Thymus (tissue), 2 donors: Measurements from ENCODE around the gene VPS13C. TPM values are rescaled to one million over a fixed set of nuclear protein-coding genes. Genes with fewer than 3 reads are reported as not detected.

Source experiments
- polyA plus RNA-seq: library from polyadenylated mRNA; stranded (reverse); fragments of 200-250 nt; gene quantifications from one replicate; pipeline ENCODE4 v1.2.3, GENCODE V29; 2013
- total RNA-seq: library from RNA; stranded (reverse); fragments of 120-200 nt; gene quantifications from one replicate; pipeline ENCODE4 v1.2.4, GENCODE V29; 2013
- donor health status: healthy.

VPS13C gene
- total and polyA plus RNA-seq, 2 donors, result 38.1 to 50.9 TPM

Other genes with a start within 250 kb of the VPS13C start
- 0.66 TPM for gene C2CD4A, start 6.5 kb upstream of the VPS13C start, total RNA-seq
- 11.6 TPM for gene C2CD4A, start 6.5 kb upstream of the VPS13C start, polyA plus RNA-seq
- 2.7 TPM for gene C2CD4B, start 104.8 kb upstream of the VPS13C start, total RNA-seq
- 8.8 TPM for gene C2CD4B, start 104.8 kb upstream of the VPS13C start, polyA plus RNA-seq